G401.6 (cell line): ENCODE data around the gene CUTA.

Experiments used
- FAIRE-seq: peaks from 2 replicates; lab custom pipeline; 2012; peaks lifted over from hg19 to GRCh38; lab: Jason Lieb, UNC

CUTA gene

DNA sequence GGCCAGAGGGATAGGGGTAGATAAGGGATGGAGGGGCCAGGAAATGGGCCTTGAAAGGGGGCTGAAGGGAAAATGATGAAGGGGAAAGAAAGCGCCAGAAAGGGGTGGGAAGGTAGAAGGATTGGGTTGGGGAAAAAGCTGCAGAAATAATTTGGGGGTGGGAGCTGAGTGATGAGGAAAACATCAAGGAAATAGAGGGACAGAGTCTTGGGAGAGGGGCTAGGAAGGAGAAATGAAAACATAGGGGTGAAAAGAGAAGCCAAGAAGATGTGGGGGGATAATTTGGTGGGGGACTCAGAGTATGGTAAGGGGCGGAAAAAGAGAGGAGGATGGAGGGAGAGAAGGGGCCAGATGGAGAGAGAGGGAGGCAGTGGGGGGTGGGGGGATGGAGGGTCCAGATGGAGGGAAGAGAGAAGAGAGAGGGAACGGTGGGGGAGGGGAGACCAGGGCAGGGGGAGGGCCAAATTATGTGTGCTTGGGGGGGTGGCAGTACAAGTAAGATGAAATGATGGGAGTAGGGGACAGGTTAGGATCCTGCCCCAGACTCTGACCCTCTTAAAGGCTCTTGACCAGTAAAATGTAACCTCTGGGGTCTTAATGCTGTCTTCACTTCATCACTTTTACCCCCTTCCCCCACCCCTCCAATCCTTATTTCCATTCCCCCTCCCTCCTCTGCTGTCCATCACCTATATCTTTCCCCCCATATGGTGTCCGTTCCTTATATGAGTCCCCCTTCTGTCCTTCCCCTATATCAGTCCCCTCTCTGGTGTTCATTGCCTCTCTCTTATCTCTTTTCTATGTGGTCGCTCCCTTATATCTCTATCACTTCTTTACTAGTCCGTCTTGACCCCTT, 2.8 kb upstream of the CUTA start:
- FAIRE-seq: no peak

- no peak for FAIRE-seq
Measured at GRCh38 chr6:33419580-33420490, 1.9 kb upstream of the CUTA start, which contains the start of gene SYNGAP1. SYNGAP1 (plus strand) TSS chr6:33420065; CDS start chr6:33420265, 200 bp downstream.

DNA sequence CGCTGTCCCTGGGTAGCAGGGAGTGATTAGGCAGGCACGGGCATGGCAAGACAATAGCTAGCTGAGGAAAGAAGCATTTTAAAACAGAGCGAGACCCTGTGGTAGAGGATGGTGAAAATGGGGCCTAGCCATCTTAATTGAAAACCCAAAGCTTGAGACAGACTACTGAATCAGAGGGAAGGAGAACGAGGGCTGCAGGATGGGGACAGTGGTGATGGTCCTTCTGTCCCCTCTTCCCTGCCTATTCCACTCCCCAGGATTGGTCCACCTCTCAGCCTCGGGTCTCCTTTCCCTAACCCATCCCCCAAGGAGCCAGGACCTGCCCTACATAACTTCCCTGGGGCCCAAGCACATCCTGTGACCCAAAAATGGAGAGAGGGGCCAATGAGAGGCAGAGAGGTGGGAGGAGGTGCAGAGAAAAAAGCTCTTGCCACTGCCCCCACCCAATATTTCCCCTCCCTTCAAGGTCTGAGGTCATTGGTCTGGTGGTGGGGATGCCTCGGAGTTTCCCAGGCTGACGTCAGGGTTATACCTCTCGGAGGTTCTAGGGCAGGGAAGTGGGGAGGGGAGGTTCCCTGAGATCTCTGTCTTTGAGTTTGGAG, 884 bp upstream of the CUTA start:
- FAIRE-seq: peak; percentile 93

- no peak for FAIRE-seq
Measured at GRCh38 chr6:33417128-33417902, 592 bp downstream of the CUTA start.

- FAIRE-seq: no peak
Measured at GRCh38 chr6:33416386-33417127, 1.4 kb downstream of the CUTA start.

GRCh38 chr6:33415831-33416230, 2.1 kb downstream of the CUTA start:
- no peak for FAIRE-seq

DNA sequence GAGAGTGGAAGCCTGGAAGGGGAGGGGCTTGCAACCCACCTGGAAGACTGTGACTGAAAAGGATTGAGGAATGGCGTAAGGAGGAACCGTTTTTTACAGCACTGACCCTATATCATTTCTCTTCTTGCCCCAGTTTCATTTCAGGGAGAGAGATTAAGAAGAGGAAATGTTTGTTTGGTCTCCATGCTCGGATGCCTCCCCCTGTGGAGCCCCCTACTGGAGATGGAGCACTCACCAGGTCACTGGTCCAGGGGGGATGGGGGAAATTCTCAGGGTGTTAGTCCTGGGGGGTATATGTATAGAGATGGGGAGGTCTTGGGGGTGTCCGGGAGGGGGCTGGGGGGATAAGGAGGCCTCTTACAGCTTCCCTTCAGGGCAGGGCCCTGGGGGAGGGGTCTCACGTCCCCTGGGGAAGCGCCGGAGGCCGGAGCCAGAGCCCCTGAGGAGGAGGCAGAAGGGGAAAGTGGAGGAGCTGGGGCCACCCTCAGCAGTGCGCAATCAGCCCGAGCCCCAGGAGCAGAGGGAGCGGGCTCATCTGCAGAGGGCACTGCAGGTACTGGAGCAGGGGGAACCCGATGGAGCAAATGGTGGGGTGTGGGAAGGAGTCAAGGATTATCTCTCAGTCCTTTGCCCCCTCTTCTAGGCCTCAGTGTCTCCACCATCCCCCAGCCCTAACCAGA, 3.2 kb downstream of the CUTA start:
- no peak for FAIRE-seq

DNA sequence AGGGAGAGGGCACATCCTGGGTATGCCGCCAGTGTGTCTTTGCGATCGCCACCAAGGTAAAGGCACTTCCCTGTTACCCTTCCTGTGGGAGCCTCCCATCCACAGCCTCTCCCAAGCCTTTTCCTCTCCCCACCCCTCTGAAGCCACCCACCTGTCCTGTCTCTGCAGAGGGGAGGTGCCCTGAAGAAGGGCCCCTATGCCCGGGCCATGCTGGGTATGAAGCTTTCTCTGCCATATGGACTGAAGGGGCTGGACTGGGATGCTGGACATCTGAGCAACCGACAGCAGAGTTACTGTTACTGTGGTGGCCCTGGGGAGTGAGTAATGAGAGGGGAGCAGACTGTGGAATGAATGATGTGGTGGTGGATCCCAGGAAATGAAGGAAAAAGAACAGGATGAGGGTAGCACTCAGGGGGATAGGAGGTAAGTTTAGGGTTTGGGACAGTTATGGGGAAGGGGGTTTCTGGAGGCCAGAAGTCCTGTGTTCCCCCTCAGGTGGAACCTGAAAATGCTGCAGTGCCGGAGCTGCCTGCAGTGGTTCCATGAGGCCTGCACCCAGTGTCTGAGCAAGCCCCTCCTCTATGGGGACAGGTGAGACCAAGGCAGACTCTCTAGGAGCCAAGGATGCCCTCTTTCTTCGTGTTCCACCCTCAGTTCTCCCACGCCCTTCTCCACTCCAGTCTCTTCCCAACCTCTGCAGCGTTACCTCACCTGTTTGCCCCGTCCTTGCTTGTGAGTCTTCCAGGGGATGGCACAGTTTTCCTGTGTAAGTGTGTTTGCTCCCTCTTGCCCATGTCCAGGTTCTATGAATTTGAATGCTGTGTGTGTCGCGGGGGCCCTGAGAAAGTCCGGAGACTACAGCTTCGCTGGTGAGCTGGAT, 4.4 kb downstream of the CUTA start:
- FAIRE-seq: no peak

GRCh38 chr6:33412140-33413009, 5.5 kb downstream of the CUTA start:
- FAIRE-seq: no peak

DNA sequence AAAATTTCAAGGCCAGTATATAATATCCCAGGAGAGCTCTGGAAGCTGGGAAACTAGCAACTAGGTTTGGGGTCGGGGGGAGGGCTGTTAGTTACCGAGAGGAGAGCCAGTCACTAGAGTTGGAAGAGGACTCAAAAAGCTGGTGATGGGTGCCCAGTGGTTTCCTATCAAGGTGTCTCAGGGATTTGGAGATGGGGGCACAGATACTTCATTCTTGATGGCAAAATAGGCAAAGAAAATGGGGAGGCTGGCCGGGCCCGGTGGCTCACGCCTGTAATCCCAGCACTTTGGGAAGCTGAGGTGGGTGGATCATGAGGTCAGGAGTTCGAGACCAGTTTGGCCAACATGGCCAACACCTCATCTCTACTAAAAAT, 6.3 kb downstream of the CUTA start:
- no peak for FAIRE-seq

DNA sequence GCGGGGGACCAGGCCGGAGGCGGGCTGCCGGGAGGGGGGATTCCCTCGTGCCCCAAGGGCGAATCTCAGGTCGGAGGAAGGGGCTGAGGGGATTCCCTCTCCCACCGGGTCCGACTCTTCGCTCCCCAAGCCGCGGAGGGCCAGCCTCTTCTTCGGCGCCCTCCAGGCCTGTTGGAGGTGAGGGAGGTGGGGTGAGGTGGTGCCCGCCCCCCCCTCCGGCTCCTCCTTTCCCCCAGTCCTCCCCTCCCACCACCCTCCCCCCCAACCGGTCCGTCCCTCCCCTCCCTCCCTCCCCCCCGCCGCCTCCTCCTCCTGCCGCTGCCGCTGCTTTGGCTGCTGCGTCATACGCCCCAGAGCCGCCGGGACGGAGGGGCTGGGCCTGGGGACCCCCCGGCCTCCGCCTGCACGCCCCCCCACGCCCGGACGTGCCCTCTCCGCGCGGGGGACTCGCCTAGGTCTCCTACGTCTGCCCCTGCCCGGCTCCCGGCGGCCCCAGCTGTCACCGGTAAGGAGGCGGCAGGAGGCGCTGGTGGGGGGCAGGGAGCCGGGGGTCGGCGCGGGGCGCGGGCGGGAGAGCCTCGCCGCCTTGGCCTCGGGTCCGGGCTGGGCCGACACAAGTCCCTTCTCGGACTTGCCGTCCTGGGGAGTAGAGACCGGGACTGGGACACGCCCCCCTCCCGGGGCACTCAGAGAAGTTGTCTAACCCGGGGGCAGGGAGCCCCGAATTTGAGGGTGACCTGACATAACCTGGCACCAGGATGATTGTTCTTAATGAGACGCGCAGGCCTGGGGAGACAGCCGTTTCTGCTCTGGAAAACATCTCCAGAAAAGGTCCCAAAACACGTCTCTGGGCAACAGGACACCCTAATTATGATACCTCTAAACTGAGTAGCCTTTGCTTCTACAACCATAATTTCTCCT, 6.9 kb downstream of the CUTA start, which contains the start of gene PHF1:
Gene PHF1 (plus strand): TSS at position 304 of the 921 bp plus-strand sequence. CDS start 1,250 bp downstream, outside the sequence.
- no peak for FAIRE-seq

DNA sequence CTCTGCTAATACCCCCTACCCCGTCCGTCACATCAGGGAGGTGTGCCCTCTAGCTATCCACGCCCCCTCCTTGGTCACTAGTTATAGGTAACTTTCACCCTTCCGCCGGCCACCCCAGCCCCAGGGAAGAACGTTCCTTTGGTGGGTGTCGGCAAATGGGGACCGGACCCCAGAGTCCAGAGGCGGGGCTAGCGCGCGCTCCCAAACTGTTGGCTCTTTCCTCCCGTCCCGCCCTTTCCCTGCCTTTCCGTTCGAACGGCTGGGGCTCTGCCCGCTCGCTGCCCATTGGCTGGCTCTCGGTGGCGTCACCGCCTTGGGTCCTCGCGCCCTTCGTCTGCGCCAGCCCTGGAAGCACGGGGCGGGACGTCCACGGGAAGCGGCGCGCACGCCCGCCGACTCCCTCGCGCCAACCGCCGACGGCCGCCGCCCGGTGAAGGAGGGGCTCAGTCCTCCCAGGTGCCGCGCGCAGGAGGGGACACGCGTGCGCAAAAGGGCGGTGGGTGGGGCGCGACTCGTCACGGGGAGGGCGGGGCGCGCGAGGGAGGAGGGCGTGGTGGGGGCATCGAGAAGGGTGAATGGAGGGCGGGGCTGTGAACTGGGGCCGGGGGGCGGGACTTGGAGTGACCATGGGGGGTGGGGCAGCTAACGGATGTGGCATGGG, 7.7 kb downstream of the CUTA start:
- FAIRE-seq: peak; percentile 90

DNA sequence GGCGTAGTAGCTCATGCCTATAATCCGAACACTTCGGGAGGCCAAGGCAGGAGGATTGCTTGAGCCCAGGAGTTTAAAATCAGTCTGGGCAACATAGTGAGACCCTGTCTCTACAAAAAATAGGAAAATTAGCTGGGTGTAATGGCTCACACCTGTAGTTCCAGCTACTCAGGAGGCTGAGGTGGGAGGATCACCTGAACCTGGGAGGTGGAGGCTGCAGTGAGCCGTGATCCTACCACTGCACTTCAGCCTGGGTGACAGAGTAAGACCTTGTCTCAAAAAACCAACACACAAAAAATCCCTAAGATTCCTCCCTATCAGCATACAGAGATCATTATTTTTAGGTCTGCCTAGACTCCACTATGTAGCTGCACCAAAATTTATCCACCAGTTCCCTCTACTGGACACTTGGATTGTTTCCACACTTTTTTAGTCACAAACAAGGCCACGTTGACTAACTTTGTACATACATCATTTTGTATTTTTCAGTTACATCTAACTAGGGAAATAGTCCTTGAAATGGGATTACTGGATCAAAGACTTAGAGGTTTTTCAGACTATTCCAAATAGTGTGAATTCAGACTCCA, 10.7 kb downstream of the CUTA start:
- FAIRE-seq: peak; percentile 92

GRCh38 chr6:33406126-33406525, 11.8 kb downstream of the CUTA start:
- no peak for FAIRE-seq

GRCh38 chr6:33405386-33405940, 12.4 kb downstream of the CUTA start:
- no peak for FAIRE-seq

DNA sequence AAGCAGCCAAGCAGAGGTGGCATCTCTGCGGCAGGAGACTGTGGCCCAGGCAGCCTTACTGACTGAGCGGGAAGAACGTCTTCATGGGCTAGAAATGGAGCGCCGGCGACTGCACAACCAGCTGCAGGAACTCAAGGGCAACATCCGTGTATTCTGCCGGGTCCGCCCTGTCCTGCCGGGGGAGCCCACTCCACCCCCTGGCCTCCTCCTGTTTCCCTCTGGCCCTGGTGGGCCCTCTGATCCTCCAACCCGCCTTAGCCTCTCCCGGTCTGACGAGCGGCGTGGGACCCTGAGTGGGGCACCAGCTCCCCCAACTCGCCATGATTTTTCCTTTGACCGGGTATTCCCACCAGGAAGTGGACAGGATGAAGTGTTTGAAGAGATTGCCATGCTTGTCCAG, 13.0 kb downstream of the CUTA start:
- no peak for FAIRE-seq
